Kidney epithelial cell (primary cell): ENCODE results near the gene CABP7. TPM values are rescaled to one million over a fixed set of nuclear protein-coding genes. Genes with fewer than 3 reads are reported as not detected.

Experiments
- DNase-seq: peaks from one replicate; pipeline ENCODE4 v3.0.0-alpha.2; 2010; ENCODE audit warnings: low read depth
- H3K27me3 ChIP-seq: 2 replicates; pipeline ENCODE4 v1.6.0; 2011; ENCODE audit warnings: low read length; ENCODE audit not compliant: control insufficient read depth, insufficient read depth
- H3K36me3 ChIP-seq: 2 replicates; pipeline ENCODE4 v1.5.1; 2011; ENCODE audit warnings: low read length; ENCODE audit not compliant: control insufficient read depth, insufficient read depth
- H3K4me3 ChIP-seq: 2 replicates; pipeline ENCODE4 v1.5.1; 2011; ENCODE audit warnings: low read depth, mild to moderate bottlenecking, control low read depth, low read length
- total RNA-seq: library from RNA; depleted of rRNA; stranded (reverse); fragments of >200 nt; gene quantifications from 2 replicates; pipeline ENCODE4 v1.2.3, GENCODE V29; 2015
- TF ChIP-seq, protein P1 (sequence below): IDR thresholded peaks from 2 replicates; pipeline ENCODE4 v1.5.1; 2011; ENCODE audit warnings: mild to moderate bottlenecking, moderate library complexity, low read length, control low read depth, inconsistent platforms; ENCODE audit not compliant: insufficient read depth, poor library complexity, severe bottlenecking

The CABP7 gene
- total RNA-seq, 1 donor from 2014 or later = not detected

GRCh38 chr22:29683536-29683935 lies 36.3 kb upstream of the CABP7 start:
- Histone ChIP-seq H3K4me3 (no peak overlapping the region), H3K27me3 (no peaks in the 10 kb centered on the region), H3K36me3 (peaks cover 1% of the 10 kb centered on the region)
- DNase-seq = no peak
- TF ChIP-seq, protein P1, sequence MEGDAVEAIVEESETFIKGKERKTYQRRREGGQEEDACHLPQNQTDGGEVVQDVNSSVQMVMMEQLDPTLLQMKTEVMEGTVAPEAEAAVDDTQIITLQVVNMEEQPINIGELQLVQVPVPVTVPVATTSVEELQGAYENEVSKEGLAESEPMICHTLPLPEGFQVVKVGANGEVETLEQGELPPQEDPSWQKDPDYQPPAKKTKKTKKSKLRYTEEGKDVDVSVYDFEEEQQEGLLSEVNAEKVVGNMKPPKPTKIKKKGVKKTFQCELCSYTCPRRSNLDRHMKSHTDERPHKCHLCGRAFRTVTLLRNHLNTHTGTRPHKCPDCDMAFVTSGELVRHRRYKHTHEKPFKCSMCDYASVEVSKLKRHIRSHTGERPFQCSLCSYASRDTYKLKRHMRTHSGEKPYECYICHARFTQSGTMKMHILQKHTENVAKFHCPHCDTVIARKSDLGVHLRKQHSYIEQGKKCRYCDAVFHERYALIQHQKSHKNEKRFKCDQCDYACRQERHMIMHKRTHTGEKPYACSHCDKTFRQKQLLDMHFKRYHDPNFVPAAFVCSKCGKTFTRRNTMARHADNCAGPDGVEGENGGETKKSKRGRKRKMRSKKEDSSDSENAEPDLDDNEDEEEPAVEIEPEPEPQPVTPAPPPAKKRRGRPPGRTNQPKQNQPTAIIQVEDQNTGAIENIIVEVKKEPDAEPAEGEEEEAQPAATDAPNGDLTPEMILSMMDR = no peak

GRCh38 chr22:29684244-29684643 lies 35.6 kb upstream of the CABP7 start:
- TF ChIP-seq, protein P1 = no peak
- no peak overlapping the region for H3K4me3 ChIP-seq
- H3K27me3 ChIP-seq = no peaks in the 10 kb centered on the region
- H3K36me3 ChIP-seq = no peaks in the 10 kb centered on the region
- no peak for DNase-seq

DNA sequence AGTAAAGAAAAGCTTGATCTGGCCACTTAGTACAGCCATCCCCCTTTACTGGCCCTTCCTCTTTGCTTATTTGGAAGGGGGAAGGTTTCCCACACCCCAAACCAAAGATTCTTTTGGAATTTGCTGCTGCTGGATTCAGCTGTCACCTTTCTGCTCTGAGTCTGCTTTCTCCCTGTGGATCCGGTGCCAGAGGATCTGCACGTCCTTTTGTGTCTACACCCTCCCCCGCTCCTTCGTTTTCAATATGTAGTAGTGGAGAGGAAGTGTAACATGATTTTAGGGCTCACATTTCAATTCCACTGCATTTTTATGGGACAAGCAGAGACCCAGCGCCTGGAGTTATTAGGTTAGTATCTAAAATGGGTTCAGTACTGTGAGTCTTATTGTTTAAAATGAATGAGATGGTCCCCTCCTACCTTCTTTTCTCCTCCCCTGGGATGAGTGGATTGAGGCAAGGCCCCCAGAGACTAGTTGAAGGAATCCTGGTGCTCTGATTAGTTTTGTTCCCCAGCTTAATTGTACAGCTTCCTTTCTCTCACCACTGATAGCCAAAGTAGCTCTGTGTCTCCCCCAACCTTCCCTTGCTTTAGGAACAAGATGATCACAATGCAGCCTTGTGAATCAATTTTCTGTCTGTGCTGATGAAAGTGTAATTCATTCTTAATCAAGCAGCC lies 30.5 kb upstream of the CABP7 start:
- Histone ChIP-seq H3K4me3 (no peak overlapping the region), H3K27me3 (no peaks in the 10 kb centered on the region), H3K36me3 (no peaks in the 10 kb centered on the region)
- DNase-seq = no peak
- TF ChIP-seq, protein P1 = no peak

GRCh38 chr22:29689880-29690213 lies 30.0 kb upstream of the CABP7 start:
- Histone ChIP-seq H3K4me3 (no peak overlapping the region), H3K36me3 (no peaks in the 10 kb centered on the region), H3K27me3 (no peaks in the 10 kb centered on the region)
- TF ChIP-seq, protein P1 = peak; percentile 87
- no peak for DNase-seq

GRCh38 chr22:29690476-29690875 lies 29.3 kb upstream of the CABP7 start:
- no peak for DNase-seq
- H3K27me3 ChIP-seq = no peaks in the 10 kb centered on the region
- H3K36me3 ChIP-seq = no peaks in the 10 kb centered on the region
- TF ChIP-seq, protein P1 = no peak
- no peak overlapping the region for H3K4me3 ChIP-seq
